PC-9 (cell line): Measurements from ENCODE around the gene FHAD1. TPM values are rescaled to one million over a fixed set of nuclear protein-coding genes. Genes with fewer than 3 reads are reported as not detected.

Experiments
- BruUV-seq: library from RNA; stranded (reverse); fragments of 400-500 nt; replicated peaks from 2 replicates; lab custom pipeline; 2021; lab: Mats Ljungman, UMichigan
- CTCF ChIA-PET: fragments of 300-600 bp; sonication (Branson Sonifier 250); formaldehyde crosslinking; loops from one replicate; lab custom pipeline; 2022; ENCODE audit warnings: antibody characterized with exemption; lab: Charles Lee
- POLR2A ChIA-PET: fragments of 300-600 bp; sonication (Branson Sonifier 250); formaldehyde crosslinking; loops from one replicate; lab custom pipeline; 2022; ENCODE audit warnings: antibody characterized with exemption; ENCODE audit not compliant: unreplicated experiment; lab: Charles Lee
- DNase-seq, 2 experiments: peaks; one replicate each; pipeline versions ENCODE4 v3.0.0 to v3.0.0-alpha.2; 2015 to 2022; ENCODE audit warnings: mixed read lengths in 1 of 2
- H2AFZ ChIP-seq: fragments of 200-600 bp; sonication (generic); 2 replicates; pipeline ENCODE4 v1.8.1; 2017; ENCODE audit warnings: antibody characterized with exemption
- H3F3A ChIP-seq: fragments of 200-600 bp; sonication (generic); 2 replicates; pipeline ENCODE4 v1.8.1; 2017; ENCODE audit warnings: antibody characterized with exemption, mild to moderate bottlenecking, low read depth; ENCODE audit not compliant: insufficient read depth
- H3K27ac ChIP-seq: fragments of 200-600 bp; sonication (generic); 2 replicates; pipeline ENCODE4 v1.6.1; 2016; ENCODE audit warnings: mixed run types
- H3K27me3 ChIP-seq: fragments of 200-600 bp; sonication (generic); 2 replicates; pipeline ENCODE4 v1.6.1; 2016; ENCODE audit warnings: low read depth, mixed run types; ENCODE audit not compliant: insufficient read depth
- H3K36me3 ChIP-seq: fragments of 200-600 bp; sonication (generic); 2 replicates; pipeline ENCODE4 v1.6.1; 2016; ENCODE audit warnings: low read depth, mixed run types
- H3K4me1 ChIP-seq: fragments of 200-600 bp; sonication (generic); replicated peaks from 2 replicates; pipeline ENCODE4 v1.6.1; 2016; ENCODE audit warnings: mixed run types; ENCODE audit not compliant: insufficient read depth
- H3K4me2 ChIP-seq: fragments of 200-600 bp; sonication (generic); 2 replicates; pipeline ENCODE4 v1.6.1; 2017; ENCODE audit warnings: mixed run types
- H3K4me3 ChIP-seq: fragments of 200-600 bp; sonication (generic); 2 replicates; pipeline ENCODE4 v1.6.1; 2016; ENCODE audit warnings: mixed run types
- H3K79me2 ChIP-seq: fragments of 200-600 bp; sonication (generic); 2 replicates; pipeline ENCODE4 v1.6.1; 2017; ENCODE audit warnings: low read depth, mixed run types
- H3K9me2 ChIP-seq: fragments of 200-600 bp; sonication (generic); 2 replicates; pipeline ENCODE4 v1.8.1; 2017; ENCODE audit warnings: mild to moderate bottlenecking; ENCODE audit not compliant: insufficient read depth
- H3K9me3 ChIP-seq: fragments of 200-600 bp; sonication (generic); 2 replicates; pipeline ENCODE4 v1.8.1; 2016; ENCODE audit warnings: low read depth; ENCODE audit not compliant: insufficient read depth
- H4K20me1 ChIP-seq: fragments of 200-600 bp; sonication (generic); 2 replicates; pipeline ENCODE4 v1.8.1; 2017; ENCODE audit not compliant: insufficient read depth
- EZH2 ChIP-seq: fragments of 200-600 bp; sonication (generic); IDR thresholded peaks from 2 replicates; pipeline ENCODE4 v1.8.0; 2017; ENCODE audit warnings: antibody characterized with exemption, low read depth
- intact Hi-C: fragments of 100-400 bp; cut with micrococcal nuclease; formaldehyde crosslinking; loops from one replicate; pipeline ENCODE4 v1.10.0; 2022; ENCODE audit not compliant: unreplicated experiment
- total RNA-seq: library from RNA; stranded (reverse); gene quantifications from 2 replicates; pipeline ENCODE4 v1.2.3, GENCODE V29; 2021
- TF ChIP-seq, protein P1 (sequence below): fragments of 200-600 bp; sonication (generic); conservative IDR thresholded peaks from 2 replicates; pipeline ENCODE4 v1.6.1; 2017; ENCODE audit warnings: mixed run types, antibody characterized with exemption, mild to moderate bottlenecking, moderate library complexity

FHAD1 gene
- total RNA-seq, 1 experiment from 2014 or later, result 6.9 TPM

DNA sequence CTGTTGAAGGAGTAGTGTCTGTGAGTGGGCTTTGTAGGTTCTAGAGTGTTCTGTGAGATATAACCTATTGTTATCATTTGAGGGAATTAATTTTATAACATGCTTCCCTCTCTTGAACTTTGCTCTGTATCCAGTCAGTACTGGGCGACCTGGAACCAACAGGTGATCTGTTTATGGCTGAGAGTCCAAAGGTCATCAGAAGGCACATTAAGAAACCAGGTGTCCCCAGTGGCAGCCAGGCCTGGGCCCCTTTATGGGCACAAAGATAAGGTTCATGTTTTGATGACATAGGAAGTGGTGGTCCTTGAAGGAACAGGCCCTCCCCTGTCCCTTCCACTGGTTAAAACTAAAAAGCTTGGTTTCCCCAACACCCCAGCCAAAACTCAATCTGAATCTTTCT is 61.1 kb downstream of the FHAD1 start:
- Histone ChIP-seq H4K20me1 (no peaks in the 10 kb centered on the region), H3K36me3 (no peaks in the 10 kb centered on the region), H3K27me3 (no peaks in the 10 kb centered on the region), H2AFZ (no peak overlapping the region), H3K4me1 (no peaks in the 10 kb centered on the region), H3K9me2 (no peaks in the 10 kb centered on the region), H3K4me3 (no peak overlapping the region), H3K9me3 (no peaks in the 10 kb centered on the region), H3F3A (no peaks in the 10 kb centered on the region), H3K79me2 (no peaks in the 10 kb centered on the region), H3K27ac (no peak overlapping the region), H3K4me2 (no peak overlapping the region)
- BruUV-seq, result no TSS peak
- ChIA-PET POLR2A (no interaction called here), CTCF (no interaction called here)
- no peak for TF ChIP-seq EZH2
- TF ChIP-seq, protein P1, sequence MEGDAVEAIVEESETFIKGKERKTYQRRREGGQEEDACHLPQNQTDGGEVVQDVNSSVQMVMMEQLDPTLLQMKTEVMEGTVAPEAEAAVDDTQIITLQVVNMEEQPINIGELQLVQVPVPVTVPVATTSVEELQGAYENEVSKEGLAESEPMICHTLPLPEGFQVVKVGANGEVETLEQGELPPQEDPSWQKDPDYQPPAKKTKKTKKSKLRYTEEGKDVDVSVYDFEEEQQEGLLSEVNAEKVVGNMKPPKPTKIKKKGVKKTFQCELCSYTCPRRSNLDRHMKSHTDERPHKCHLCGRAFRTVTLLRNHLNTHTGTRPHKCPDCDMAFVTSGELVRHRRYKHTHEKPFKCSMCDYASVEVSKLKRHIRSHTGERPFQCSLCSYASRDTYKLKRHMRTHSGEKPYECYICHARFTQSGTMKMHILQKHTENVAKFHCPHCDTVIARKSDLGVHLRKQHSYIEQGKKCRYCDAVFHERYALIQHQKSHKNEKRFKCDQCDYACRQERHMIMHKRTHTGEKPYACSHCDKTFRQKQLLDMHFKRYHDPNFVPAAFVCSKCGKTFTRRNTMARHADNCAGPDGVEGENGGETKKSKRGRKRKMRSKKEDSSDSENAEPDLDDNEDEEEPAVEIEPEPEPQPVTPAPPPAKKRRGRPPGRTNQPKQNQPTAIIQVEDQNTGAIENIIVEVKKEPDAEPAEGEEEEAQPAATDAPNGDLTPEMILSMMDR, result no peak
- intact Hi-C loops, result no loop called here
- DNase-seq, result no peak

DNA sequence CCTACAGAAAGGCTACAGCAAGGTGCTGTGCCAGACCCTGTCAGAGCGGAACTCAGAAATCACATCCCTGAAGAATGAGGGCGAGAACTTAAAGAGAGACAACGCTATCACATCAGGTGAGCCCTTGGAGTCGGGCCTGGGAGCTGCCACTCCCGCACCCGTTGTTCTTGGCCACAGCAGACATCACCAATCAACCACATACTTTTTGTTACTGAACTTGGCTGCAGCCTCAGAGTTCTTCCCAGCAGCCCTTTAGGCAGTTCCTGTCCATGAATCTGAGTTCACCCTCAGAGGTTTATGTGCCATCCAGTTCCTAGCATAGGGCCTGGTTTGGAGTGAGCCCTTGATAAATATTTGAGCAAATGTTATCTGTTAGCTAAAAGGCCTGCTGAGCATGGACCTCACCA is 61.6 kb downstream of the FHAD1 start:
- H2AFZ ChIP-seq, result no peak overlapping the region
- no peaks in the 10 kb centered on the region for H3K9me3 ChIP-seq
- H3K4me1 ChIP-seq, result no peaks in the 10 kb centered on the region
- H3K79me2 ChIP-seq, result no peaks in the 10 kb centered on the region
- H3K27ac ChIP-seq, result no peak overlapping the region
- no peaks in the 10 kb centered on the region for H3K36me3 ChIP-seq
- no TSS peak for BruUV-seq
- no peak for DNase-seq
- no peaks in the 10 kb centered on the region for H3F3A ChIP-seq
- intact Hi-C loops, result no loop called here
- no peaks in the 10 kb centered on the region for H3K9me2 ChIP-seq
- no peaks in the 10 kb centered on the region for H4K20me1 ChIP-seq
- no peaks in the 10 kb centered on the region for H3K27me3 ChIP-seq
- ChIA-PET CTCF (interaction anchor here (1.5 kb wide), 1 partner anchor 11 kb away, joined by 6 read pairs; no protein-coding TSS in a partner anchor), POLR2A (no interaction called here)
- TF ChIP-seq, protein P1, result no peak
- no peak for TF ChIP-seq EZH2
- no peak overlapping the region for H3K4me3 ChIP-seq
- no peak overlapping the region for H3K4me2 ChIP-seq

DNA sequence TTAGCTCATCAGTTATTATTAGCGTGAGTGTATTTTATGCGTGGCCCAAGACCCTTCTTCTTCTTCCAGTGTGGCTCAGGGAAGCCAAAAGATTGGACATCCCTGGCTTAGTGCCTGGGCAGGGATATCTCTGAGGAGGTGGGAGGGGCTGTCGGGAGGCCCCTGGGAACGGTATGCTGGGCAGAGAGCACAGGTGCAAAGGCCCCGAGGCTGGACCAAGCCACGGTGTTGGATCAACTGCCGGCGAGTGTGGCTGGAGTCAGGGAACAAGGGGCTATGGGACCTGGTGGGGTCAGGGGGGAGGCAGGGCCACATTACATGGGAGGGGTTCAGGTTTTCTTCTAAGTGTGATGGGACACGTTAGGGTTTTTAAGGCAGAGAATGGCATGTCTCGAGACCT is 62.7 kb downstream of the FHAD1 start:
- no peaks in the 10 kb centered on the region for H3F3A ChIP-seq
- H3K9me2 ChIP-seq, result no peaks in the 10 kb centered on the region
- no peak overlapping the region for H3K4me2 ChIP-seq
- TF ChIP-seq, protein P1, result no peak
- no peak for TF ChIP-seq EZH2
- no peak overlapping the region for H3K4me3 ChIP-seq
- intact Hi-C loops, result no loop called here
- H4K20me1 ChIP-seq, result no peaks in the 10 kb centered on the region
- H3K27me3 ChIP-seq, result no peaks in the 10 kb centered on the region
- H3K27ac ChIP-seq, result no peak overlapping the region
- no peaks in the 10 kb centered on the region for H3K9me3 ChIP-seq
- CTCF ChIA-PET, result interaction anchor here (0.6 to 1.5 kb wide), 2 partner anchors 10 to 46 kb away, joined by 3 to 6 read pairs; no protein-coding TSS in a partner anchor
- no peaks in the 10 kb centered on the region for H3K36me3 ChIP-seq
- no TSS peak for BruUV-seq
- no peaks in the 10 kb centered on the region for H3K79me2 ChIP-seq
- H3K4me1 ChIP-seq, result no peaks in the 10 kb centered on the region
- no peak for DNase-seq
- POLR2A ChIA-PET, result no interaction called here
- H2AFZ ChIP-seq, result no peak overlapping the region
